ENCODE data around the gene DNAJB7. TPM values are rescaled to one million over a fixed set of nuclear protein-coding genes. Genes with fewer than 3 reads are reported as not detected.

DNAJB7 gene
- total and polyA plus RNA-seq, 2 of the 13 experiments (the other 11 are each of a cell fraction or from before 2014, with no cell fraction given) = not detected

DNA sequence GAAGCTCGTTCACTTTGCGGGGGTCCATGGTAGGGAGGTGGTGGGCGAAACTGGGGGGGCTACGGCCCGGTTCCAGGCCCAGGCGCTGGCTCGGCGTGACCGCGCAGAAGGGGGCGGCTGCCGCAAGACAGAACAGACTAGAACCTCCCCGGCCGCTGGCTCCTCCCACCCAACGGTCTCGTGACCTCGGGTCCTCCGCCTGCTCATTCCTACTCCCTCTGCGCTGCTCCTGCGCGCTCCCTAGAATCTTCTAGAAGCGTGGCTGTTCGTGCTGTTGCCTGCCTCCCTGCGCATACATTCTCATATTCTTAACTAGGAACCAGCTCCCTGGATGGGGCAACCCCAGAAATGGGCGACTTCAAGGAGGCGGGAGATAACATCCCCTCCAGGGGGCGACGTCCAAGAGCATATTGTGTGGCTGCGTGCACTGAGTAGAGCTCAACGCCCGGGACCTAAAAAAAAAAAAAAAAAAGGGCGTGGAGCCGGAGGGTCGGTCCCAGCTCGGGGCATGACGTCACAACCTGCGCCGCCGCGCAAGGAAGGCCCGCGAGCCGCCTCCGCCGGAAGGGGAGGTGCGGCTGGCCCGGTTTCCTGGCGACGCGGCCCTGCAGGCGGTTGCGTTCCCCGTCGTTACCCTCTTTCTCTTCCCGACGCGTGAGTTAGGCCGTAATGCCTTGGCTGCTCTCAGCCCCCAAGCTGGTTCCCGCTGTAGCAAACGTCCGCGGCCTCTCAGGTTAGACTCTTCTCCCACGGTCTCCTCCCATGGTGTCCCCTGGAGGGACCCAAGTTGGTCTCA lies 5.2 kb downstream of the DNAJB7 start, which contains the start of the genes ST13 and XPNPEP3 (continued):
- TF ChIP-seq, protein P1, sequence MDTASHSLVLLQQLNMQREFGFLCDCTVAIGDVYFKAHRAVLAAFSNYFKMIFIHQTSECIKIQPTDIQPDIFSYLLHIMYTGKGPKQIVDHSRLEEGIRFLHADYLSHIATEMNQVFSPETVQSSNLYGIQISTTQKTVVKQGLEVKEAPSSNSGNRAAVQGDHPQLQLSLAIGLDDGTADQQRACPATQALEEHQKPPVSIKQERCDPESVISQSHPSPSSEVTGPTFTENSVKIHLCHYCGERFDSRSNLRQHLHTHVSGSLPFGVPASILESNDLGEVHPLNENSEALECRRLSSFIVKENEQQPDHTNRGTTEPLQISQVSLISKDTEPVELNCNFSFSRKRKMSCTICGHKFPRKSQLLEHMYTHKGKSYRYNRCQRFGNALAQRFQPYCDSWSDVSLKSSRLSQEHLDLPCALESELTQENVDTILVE (CRISPR knock-in tag; IDR thresholded peaks at IDR 0.05) = peak; percentile 84
- TF ChIP-seq SMAD3 (CRISPR knock-in tag; IDR thresholded peaks at IDR 0.05) (peak; percentile 48), ASH2L (IDR thresholded peaks at IDR 0.05; ENCODE audit: insufficient read length, low read depth, low read length) (peak; percentile 84), REPIN1 (CRISPR knock-in tag; IDR thresholded peaks at IDR 0.05; ENCODE audit: borderline replicate concordance, low read depth) (peak; percentile 57; the same call in 1 of the 2 replicates), SKI (IDR thresholded peaks at IDR 0.05; ENCODE audit: partially characterized antibody) (peak; percentile 44), MIXL1 (CRISPR knock-in tag; IDR thresholded peaks at IDR 0.05) (peak; percentile 37; the same call in 1 of the 2 replicates), CREM (IDR thresholded peaks at IDR 0.05) (peak; percentile 98), CREM (CRISPR knock-in tag; IDR thresholded peaks at IDR 0.05) (peak; percentile 68), PAX8 (CRISPR knock-in tag; IDR thresholded peaks at IDR 0.05; ENCODE audit: borderline replicate concordance) (0 out of 2 replicates have a peak, but pooled peaks have one; percentile 85), SOX13 (IDR thresholded peaks at IDR 0.05) (no peak), SOX13 (CRISPR knock-in tag; conservative IDR thresholded peaks at IDR 0.05 in 1 of 2, IDR thresholded peaks at IDR 0.05 in 1 of 2) (peak in 1 of 2 experiments; percentile 15; a peak in 1 of 4 replicates), KLF12 (CRISPR knock-in tag; IDR thresholded peaks at IDR 0.05; ENCODE audit: borderline replicate concordance) (no peak; the same call in 1 of the 2 replicates), ERF (CRISPR knock-in tag; IDR thresholded peaks at IDR 0.05) (peak; percentile 96), ZNF746 (CRISPR knock-in tag; IDR thresholded peaks at IDR 0.05) (peak; percentile 43; the same call in 1 of the 2 replicates), XRCC5 (optimal IDR thresholded peaks at IDR 0.05; ENCODE audit: low read length) (peak; percentile 72)
- TF ChIP-seq, protein P2, sequence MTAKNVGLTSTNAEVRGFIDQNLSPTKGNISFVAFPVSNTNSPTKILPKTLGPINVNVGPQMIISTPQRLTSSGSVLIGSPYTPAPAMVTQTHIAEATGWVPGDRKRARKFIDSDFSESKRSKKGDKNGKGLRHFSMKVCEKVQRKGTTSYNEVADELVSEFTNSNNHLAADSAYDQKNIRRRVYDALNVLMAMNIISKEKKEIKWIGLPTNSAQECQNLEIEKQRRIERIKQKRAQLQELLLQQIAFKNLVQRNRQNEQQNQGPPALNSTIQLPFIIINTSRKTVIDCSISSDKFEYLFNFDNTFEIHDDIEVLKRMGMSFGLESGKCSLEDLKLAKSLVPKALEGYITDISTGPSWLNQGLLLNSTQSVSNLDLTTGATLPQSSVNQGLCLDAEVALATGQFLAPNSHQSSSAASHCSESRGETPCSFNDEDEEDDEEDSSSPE (CRISPR knock-in tag; IDR thresholded peaks at IDR 0.05) = peak; percentile 89
- TF ChIP-seq, protein P3, sequence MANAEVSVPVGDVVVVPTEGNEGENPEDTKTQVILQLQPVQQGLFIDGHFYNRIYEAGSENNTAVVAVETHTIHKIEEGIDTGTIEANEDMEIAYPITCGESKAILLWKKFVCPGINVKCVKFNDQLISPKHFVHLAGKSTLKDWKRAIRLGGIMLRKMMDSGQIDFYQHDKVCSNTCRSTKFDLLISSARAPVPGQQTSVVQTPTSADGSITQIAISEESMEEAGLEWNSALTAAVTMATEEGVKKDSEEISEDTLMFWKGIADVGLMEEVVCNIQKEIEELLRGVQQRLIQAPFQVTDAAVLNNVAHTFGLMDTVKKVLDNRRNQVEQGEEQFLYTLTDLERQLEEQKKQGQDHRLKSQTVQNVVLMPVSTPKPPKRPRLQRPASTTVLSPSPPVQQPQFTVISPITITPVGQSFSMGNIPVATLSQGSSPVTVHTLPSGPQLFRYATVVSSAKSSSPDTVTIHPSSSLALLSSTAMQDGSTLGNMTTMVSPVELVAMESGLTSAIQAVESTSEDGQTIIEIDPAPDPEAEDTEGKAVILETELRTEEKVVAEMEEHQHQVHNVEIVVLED (CRISPR knock-in tag; IDR thresholded peaks at IDR 0.05; ENCODE audit: borderline replicate concordance) = peak; percentile 88
- TF ChIP-seq, protein P4, sequence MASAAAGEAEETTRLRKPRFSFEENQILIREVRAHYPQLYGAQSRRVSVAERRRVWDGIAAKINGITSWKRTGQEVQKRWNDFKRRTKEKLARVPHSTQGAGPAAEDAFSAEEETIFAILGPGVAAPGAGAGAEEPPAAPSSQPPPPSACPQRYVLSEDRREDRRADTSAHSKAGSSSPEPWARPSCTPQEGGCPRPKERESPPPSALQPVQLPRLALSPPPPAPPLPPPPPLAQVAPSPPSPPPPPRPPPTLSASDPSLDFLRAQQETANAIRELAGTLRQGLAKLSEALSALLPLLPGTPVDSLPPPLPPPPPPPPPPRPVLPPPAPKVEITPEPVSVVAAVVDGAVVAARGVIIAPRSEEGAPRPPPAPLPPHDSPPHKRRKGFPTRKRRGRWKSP (CRISPR knock-in tag; IDR thresholded peaks at IDR 0.05) = peak; percentile 91
- TF ChIP-seq, protein P5, sequence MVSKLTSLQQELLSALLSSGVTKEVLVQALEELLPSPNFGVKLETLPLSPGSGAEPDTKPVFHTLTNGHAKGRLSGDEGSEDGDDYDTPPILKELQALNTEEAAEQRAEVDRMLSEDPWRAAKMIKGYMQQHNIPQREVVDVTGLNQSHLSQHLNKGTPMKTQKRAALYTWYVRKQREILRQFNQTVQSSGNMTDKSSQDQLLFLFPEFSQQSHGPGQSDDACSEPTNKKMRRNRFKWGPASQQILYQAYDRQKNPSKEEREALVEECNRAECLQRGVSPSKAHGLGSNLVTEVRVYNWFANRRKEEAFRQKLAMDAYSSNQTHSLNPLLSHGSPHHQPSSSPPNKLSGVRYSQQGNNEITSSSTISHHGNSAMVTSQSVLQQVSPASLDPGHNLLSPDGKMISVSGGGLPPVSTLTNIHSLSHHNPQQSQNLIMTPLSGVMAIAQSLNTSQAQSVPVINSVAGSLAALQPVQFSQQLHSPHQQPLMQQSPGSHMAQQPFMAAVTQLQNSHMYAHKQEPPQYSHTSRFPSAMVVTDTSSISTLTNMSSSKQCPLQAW (CRISPR knock-in tag; IDR thresholded peaks at IDR 0.05) = peak; percentile 65
- TF ChIP-seq, protein P6, sequence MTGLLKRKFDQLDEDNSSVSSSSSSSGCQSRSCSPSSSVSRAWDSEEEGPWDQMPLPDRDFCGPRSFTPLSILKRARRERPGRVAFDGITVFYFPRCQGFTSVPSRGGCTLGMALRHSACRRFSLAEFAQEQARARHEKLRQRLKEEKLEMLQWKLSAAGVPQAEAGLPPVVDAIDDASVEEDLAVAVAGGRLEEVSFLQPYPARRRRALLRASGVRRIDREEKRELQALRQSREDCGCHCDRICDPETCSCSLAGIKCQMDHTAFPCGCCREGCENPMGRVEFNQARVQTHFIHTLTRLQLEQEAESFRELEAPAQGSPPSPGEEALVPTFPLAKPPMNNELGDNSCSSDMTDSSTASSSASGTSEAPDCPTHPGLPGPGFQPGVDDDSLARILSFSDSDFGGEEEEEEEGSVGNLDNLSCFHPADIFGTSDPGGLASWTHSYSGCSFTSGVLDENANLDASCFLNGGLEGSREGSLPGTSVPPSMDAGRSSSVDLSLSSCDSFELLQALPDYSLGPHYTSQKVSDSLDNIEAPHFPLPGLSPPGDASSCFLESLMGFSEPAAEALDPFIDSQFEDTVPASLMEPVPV (CRISPR knock-in tag; IDR thresholded peaks at IDR 0.05) = peak; percentile 56

Data from HepG2 (cell line).